ENCODE data around the gene PEX10.
"Not testable (repeated sequence)": the region's sequence is repeated elsewhere in the genome, so short reads cannot be mapped to it uniquely, and the experiment has no call there.

The PEX10 gene

GRCh38 chr1:2443277-2444137, 31.1 kb upstream of the PEX10 start:
- DNase-seq (ENCODE audit: low read depth, low spot score), result no peak

- no peak for DNase-seq (ENCODE audit: low read depth, low spot score)
Measured at GRCh38 chr1:2442661-2443060, 30.3 kb upstream of the PEX10 start.

- DNase-seq (ENCODE audit: low read depth, low spot score), result no peak
Measured at GRCh38 chr1:2441746-2442145, 29.4 kb upstream of the PEX10 start.

GRCh38 chr1:2440346-2440745, 28.0 kb upstream of the PEX10 start:
- not testable (repeated sequence) for DNase-seq (ENCODE audit: low read depth, low spot score)

- DNase-seq (ENCODE audit: low read depth, low spot score), result no peak
Measured at GRCh38 chr1:2439369-2439768, 27.0 kb upstream of the PEX10 start.

- no peak for DNase-seq (ENCODE audit: low read depth, low spot score)
Measured at GRCh38 chr1:2438641-2439040, 26.3 kb upstream of the PEX10 start.

- DNase-seq (ENCODE audit: low read depth, low spot score), result no peak
Measured at GRCh38 chr1:2438038-2438437, 25.7 kb upstream of the PEX10 start.

- no peak for DNase-seq (ENCODE audit: low read depth, low spot score)
Measured at GRCh38 chr1:2437617-2438016, 25.3 kb upstream of the PEX10 start.

GRCh38 chr1:2436876-2437275, 24.5 kb upstream of the PEX10 start:
- no peak for DNase-seq (ENCODE audit: low read depth, low spot score)

- no peak for DNase-seq (ENCODE audit: low read depth, low spot score)
Measured at GRCh38 chr1:2435746-2436355, 23.5 kb upstream of the PEX10 start.

GRCh38 chr1:2435091-2435490, 22.7 kb upstream of the PEX10 start:
- no peak for DNase-seq (ENCODE audit: low read depth, low spot score)

- DNase-seq (ENCODE audit: low read depth, low spot score), result no peak
Measured at GRCh38 chr1:2433936-2434655, 21.7 kb upstream of the PEX10 start.

- DNase-seq (ENCODE audit: low read depth, low spot score), result no peak
Measured at GRCh38 chr1:2433196-2433595, 20.8 kb upstream of the PEX10 start.

- no peak for DNase-seq (ENCODE audit: low read depth, low spot score)
Measured at GRCh38 chr1:2432441-2432844, 20.1 kb upstream of the PEX10 start.

- DNase-seq (ENCODE audit: low read depth, low spot score), result no peak
Measured at GRCh38 chr1:2431518-2431917, 19.2 kb upstream of the PEX10 start.

- no peak for DNase-seq (ENCODE audit: low read depth, low spot score)
Measured at GRCh38 chr1:2431103-2431502, 18.7 kb upstream of the PEX10 start.

- DNase-seq (ENCODE audit: low read depth, low spot score), result no peak
Measured at GRCh38 chr1:2430592-2430973, 18.2 kb upstream of the PEX10 start.

- no peak for DNase-seq (ENCODE audit: low read depth, low spot score)
Measured at GRCh38 chr1:2429780-2430591, 17.6 kb upstream of the PEX10 start.

GRCh38 chr1:2428490-2428889, 16.1 kb upstream of the PEX10 start:
- no peak for DNase-seq (ENCODE audit: low read depth, low spot score)

GRCh38 chr1:2427976-2428375, 15.6 kb upstream of the PEX10 start:
- DNase-seq (ENCODE audit: low read depth, low spot score), result no peak

GRCh38 chr1:2427051-2427450, 14.7 kb upstream of the PEX10 start:
- no peak for DNase-seq (ENCODE audit: low read depth, low spot score)

- no peak for DNase-seq (ENCODE audit: low read depth, low spot score)
Measured at GRCh38 chr1:2426540-2426939, 14.2 kb upstream of the PEX10 start.

All from smooth muscle cell of the brain vasculature (primary cell).